RWPE1 (cell line): ENCODE results near the gene POLE.

Experiments
- CTCF ChIA-PET: fragments of 350-600 bp; sonication (Branson Sonifier 250); formaldehyde crosslinking; extraction: SDS; loops from one replicate; lab custom pipeline; 2021; lab: Yijun Ruan, JAX
- POLR2A ChIA-PET: fragments of 400-600 bp; formaldehyde crosslinking; extraction: SDS; loops from one replicate; lab custom pipeline; 2020; ENCODE audit warnings: antibody characterized with exemption; ENCODE audit not compliant: low non-redundant PET; lab: Yijun Ruan, JAX
- DNase-seq: peaks from one replicate; pipeline ENCODE4 v3.0.0; 2012; ENCODE audit warnings: low spot score
- H3K27ac ChIP-seq: fragments of 450-650 bp; 2 replicates; pipeline ENCODE4 v1.5.1; 2017
- TF ChIP-seq, protein P1 (sequence below): fragments of 450-650 bp; conservative IDR thresholded peaks from 2 replicates; pipeline ENCODE4 v1.5.1; 2017; ENCODE audit warnings: low read depth, mild to moderate bottlenecking

Gene POLE

DNA sequence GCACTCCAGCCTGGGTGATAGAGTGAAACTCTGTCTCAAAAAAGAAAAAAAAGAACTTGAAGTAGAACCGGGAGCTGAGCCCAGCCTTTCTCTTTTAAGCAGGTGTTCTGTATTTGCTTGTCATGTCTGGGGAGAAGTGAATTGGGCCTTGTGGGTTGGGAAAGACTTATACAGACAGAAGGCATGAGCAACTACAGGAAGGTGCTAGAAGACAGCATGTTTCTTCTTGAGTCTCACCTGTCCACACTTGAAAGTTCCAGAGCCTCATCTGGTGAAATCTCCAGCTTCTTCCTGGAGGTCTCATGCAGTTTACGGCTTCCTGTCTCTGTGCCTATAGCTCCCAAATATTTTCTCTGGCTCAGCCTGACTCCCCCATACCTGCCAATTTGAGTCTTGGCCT is 26.0 kb upstream of the POLE start:
- peak overlapping the region; percentile 64 for H3K27ac ChIP-seq
- ChIA-PET POLR2A (interaction anchor here (0.5 kb wide), 1 partner anchor 34 kb away, joined by 4 read pairs; no protein-coding TSS in a partner anchor), CTCF (no interaction called here)
- TF ChIP-seq, protein P1, sequence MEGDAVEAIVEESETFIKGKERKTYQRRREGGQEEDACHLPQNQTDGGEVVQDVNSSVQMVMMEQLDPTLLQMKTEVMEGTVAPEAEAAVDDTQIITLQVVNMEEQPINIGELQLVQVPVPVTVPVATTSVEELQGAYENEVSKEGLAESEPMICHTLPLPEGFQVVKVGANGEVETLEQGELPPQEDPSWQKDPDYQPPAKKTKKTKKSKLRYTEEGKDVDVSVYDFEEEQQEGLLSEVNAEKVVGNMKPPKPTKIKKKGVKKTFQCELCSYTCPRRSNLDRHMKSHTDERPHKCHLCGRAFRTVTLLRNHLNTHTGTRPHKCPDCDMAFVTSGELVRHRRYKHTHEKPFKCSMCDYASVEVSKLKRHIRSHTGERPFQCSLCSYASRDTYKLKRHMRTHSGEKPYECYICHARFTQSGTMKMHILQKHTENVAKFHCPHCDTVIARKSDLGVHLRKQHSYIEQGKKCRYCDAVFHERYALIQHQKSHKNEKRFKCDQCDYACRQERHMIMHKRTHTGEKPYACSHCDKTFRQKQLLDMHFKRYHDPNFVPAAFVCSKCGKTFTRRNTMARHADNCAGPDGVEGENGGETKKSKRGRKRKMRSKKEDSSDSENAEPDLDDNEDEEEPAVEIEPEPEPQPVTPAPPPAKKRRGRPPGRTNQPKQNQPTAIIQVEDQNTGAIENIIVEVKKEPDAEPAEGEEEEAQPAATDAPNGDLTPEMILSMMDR = no peak
- no peak for DNase-seq

DNA sequence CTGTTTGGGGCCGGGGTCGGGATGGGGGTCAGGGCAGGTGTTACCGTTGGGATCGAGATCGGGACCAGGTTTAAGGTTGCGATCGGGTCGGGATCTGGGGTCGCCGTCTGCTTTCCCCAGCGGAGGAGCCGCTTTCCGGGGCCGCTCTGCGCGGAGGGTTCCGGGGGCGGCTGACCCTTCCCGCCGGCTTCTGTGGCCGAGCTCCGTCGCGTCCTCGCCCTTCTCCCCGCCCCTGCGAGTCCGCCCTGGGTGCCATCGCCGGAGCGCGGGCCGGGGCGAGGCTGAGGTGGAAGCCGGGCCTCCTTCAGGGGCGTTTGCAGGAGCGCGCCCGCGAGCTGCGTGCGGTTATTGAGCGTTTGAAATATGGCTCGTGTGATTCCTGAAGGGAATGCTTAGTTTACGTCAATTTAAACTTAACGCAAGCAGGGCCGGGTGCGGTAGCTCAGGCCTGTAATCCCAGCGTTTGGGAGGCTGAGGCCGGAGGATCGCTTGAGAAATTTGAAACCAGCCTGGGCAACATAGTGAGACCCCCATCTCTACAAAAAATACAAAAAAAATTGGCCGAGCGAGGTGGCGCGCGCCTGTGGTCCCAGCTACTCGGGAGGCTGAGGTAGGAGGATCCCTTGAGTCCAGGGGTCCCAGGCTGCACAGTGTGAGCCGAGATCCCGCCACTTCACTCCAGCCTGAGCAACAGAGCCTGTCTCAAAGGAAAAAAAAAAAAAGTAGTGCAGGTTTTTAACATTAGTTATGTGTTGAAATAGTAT is 24.1 kb upstream of the POLE start:
- POLR2A ChIA-PET = no interaction called here
- no peak for DNase-seq
- TF ChIP-seq, protein P1 = no peak

DNA sequence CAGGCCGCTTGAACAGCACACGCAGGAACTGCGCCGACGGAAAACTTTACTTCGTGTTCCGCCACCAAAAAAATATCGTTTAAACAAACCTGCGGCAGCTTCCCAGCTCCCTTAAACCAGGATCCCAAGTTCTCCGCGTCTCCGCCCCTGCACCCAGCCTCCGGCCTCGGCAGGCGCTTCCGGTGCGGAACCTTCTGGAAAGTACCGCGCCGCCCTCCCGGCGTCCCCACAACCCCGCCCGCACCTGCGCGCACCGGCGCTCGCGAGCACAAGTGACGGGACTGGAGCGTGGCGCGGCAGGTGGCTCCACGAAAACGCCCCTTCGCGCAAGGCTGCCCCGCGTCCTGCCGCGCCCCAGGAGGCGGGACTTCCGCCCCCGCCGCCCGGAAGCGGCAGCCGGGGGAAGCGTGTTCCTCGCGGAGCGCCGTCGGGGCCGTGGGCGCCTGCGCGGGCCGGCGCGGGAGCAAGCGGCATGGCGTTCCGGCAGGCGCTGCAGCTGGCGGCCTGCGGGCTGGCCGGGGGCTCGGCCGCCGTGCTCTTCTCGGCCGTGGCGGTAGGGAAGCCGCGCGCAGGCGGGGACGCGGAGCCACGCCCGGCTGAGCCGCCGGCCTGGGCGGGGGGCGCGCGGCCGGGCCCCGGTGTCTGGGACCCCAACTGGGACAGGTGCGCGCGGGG is 23.4 kb upstream of the POLE start, which contains the start of gene PGAM5:
PGAM5 (plus strand) TSS at position 438 of the 675 bp plus-strand sequence; CDS start at position 473, 35 bp downstream.
- CTCF ChIA-PET = interaction anchor here (0.9 kb wide), 1 partner anchor 31 kb away, joined by 3 read pairs; no protein-coding TSS in a partner anchor
- POLR2A ChIA-PET = no interaction called here
- peak; percentile 77 for DNase-seq
- TF ChIP-seq, protein P1 = no peak
- peak within 1 kb of the TSS; percentile 90 for H3K27ac ChIP-seq

More for the DNA sequence above, 24.1 kb upstream of the POLE start:
- CTCF ChIA-PET = no interaction called here
- peak overlapping the region; percentile 90 for H3K27ac ChIP-seq

DNA sequence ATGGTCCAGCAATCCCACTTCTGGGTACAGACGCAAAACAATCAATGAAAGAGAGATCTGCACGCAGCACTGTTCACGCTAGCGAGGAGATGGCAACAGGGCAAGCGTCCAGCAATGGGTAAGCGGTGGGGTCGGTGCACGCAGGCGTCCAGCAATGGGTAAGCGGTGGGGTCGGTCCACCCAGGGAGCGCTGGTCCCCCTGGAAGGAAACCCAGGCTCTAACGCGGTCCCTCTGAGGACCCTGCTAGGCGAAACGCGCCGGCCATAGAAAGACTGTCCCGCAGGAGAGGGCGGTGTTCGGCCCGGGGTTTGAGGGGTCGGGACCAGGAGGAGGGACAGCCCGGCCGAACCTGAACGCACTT is 22.9 kb upstream of the POLE start:
- TF ChIP-seq, protein P1 = no peak
- DNase-seq = no peak
- POLR2A ChIA-PET = no interaction called here
- CTCF ChIA-PET = interaction anchor here (0.9 kb wide), 1 partner anchor 32 kb away, joined by 3 read pairs; no protein-coding TSS in a partner anchor
- H3K27ac ChIP-seq = peak overlapping the region; percentile 90

DNA sequence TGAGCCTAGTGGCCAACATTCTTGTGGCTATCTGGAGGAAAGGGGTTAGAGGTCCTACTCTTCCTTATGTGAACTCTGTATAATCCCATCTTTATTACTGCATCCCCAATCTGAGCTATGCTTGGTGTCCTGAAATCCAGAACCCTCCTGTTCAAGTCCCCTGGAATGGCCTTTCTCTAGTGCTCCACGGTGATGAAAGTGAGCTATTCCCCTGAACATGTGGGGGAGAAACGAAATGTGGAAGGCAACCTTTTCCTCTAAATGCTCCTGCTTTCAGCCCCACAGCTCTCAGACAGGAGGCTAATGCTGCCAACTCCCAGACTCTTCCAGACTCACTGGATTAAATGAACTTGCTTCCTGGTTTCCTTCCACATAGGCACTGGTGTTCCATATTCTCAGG is 21.0 kb upstream of the POLE start:
- no peak for DNase-seq
- no peak overlapping the region for H3K27ac ChIP-seq
- POLR2A ChIA-PET = interaction anchor here (0.8 kb wide), 1 partner anchor 14 kb away, joined by 3 read pairs; no protein-coding TSS in a partner anchor
- CTCF ChIA-PET = no interaction called here
- TF ChIP-seq, protein P1 = no peak

DNA sequence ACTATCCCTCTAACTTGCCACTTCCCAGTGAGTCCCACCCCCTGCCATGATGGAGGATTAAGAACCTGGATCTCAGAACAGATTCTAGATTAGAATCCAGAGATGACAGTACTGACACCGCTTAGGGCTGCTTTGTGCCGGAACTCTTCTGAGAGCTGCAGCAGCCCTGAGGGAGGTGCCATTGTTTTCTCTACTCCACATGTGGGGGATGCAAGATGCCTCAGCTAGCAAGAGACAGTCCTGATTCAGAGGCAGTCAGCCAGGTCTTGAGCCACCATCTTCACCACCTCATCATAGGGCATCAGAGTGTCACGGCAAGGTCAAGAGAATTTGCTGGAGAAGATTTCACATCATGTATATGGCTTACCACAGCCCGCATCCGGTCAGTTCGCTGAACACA is 20.1 kb upstream of the POLE start:
- TF ChIP-seq, protein P1 = no peak
- ChIA-PET CTCF (no interaction called here), POLR2A (no interaction called here)
- no peak for DNase-seq
- H3K27ac ChIP-seq = no peak overlapping the region
